Body of pancreas (tissue), 4 donors: Measurements from ENCODE around the gene NPTX1. TPM values are rescaled to one million over a fixed set of nuclear protein-coding genes. Genes with fewer than 3 reads are reported as not detected.
A peak's percentile ranks its signal among the peaks of the same experiment; 100 is the strongest.

Experiments
- ATAC-seq: fragments of 150-250 bp; one replicate; pipeline ENCODE4 v1.9.1; 2016
- DNase-seq, 4 donors: peaks; one replicate each; pipeline ENCODE4 v3.0.0-alpha.2; 2019
- H3K27ac ChIP-seq, 4 donors: fragments of 200-600 bp; sonication (generic); 1 replicate in 3 of 4; 2 replicates in 1 of 4; pipeline versions ENCODE4 v1.5.1 to v1.6.1; 2016 to 2019; ENCODE audit warnings: mild to moderate bottlenecking in 1 of 4, mixed read lengths in 1 of 4, moderate library complexity in 1 of 4
- H3K27me3 ChIP-seq, 2 donors: fragments of 200-600 bp; sonication (generic); one replicate each; pipeline ENCODE4 v1.6.0; 2016; ENCODE audit warnings: mild to moderate bottlenecking in 1 of 2
- H3K36me3 ChIP-seq, 2 donors: fragments of 200-600 bp; sonication (generic); replicated peaks in 1 of 2; 2 replicates each; pipeline ENCODE4 v1.5.1; 2016; ENCODE audit warnings: low read depth in 2 of 2; ENCODE audit not compliant: insufficient read depth in 1 of 2
- H3K4me1 ChIP-seq: fragments of 200-600 bp; sonication (generic); one replicate; pipeline ENCODE4 v1.6.0; 2016
- H3K4me3 ChIP-seq, 2 donors: fragments of 200-600 bp; sonication (generic); 1 replicate in 1 of 2; 2 replicates in 1 of 2; pipeline ENCODE4 v1.5.1; 2016 to 2019
- H3K9me3 ChIP-seq, 3 donors: fragments of 200-600 bp; sonication (generic); 1 replicate in 2 of 3; 2 replicates in 1 of 3; pipeline ENCODE4 v1.5.1; 2016
- CTCF ChIP-seq, 7 experiments: fragments of 450-650 bp in 4 of 7; fragments of 200-600 bp in 3 of 7; sonication (generic) in 3 of 7; IDR thresholded peaks; one replicate each; pipeline ENCODE4 v1.5.1; 2016 to 2019; ENCODE audit warnings: antibody characterized with exemption in 7 of 7
- POLR2A ChIP-seq, 3 donors: fragments of 450-650 bp; IDR thresholded peaks; one replicate each; pipeline ENCODE4 v1.6.1; 2016; ENCODE audit warnings: antibody characterized with exemption in 3 of 3, mild to moderate bottlenecking in 2 of 3
- WGBS, 2 donors: methylation state at CpG; one replicate each; pipeline ENCODE4 v1.1.5; 2017; 5-methylcytosine and 5-hydroxymethylcytosine counted together
- intact Hi-C: fragments of 100-400 bp; cut with DNase I; formaldehyde crosslinking; loops from one replicate; pipeline ENCODE4 v1.15.1; 2023
- total RNA-seq, 2 donors: library from RNA; depleted of rRNA; stranded (reverse); fragments of >200 nt; gene quantifications; one replicate each; pipeline ENCODE4 v1.1.0, GENCODE V29; 2016

Gene NPTX1
- total RNA-seq, 2 donors from 2014 or later = 0.26 TPM; not detected in 1

GRCh38 chr17:80449930-80450576 is 26.4 kb downstream of the NPTX1 start:
- Histone ChIP-seq H3K27me3 (no peaks in the 10 kb centered on the region), H3K27ac (no peak overlapping the region), H3K4me3 (no peak overlapping the region), H3K36me3 (no peaks in the 10 kb centered on the region), H3K4me1 (peaks cover 36% of the 10 kb centered on the region), H3K9me3 (no peaks in the 10 kb centered on the region)
- ATAC-seq (no peak), DNase-seq (no peak)
- intact Hi-C loops = no loop called here
- 66 to 86% methylated on average over 17 to 18 of the region's 18 CpGs for WGBS, 2 donors
- no peak for TF ChIP-seq CTCF (IDR thresholded peaks at IDR 0.05)
- TF ChIP-seq POLR2A (IDR thresholded peaks at IDR 0.05) = no peak

- H3K4me1 ChIP-seq = peaks cover 36% of the 10 kb centered on the region
- no peaks in the 10 kb centered on the region for H3K36me3 ChIP-seq
- ATAC-seq = no peak
- no peaks in the 10 kb centered on the region for H3K9me3 ChIP-seq
- intact Hi-C loops = no loop called here
- H3K27ac ChIP-seq = no peak overlapping the region
- no peak for DNase-seq
- TF ChIP-seq CTCF (IDR thresholded peaks at IDR 0.05) = no peak
- no peak for TF ChIP-seq POLR2A (IDR thresholded peaks at IDR 0.05)
- no peaks in the 10 kb centered on the region for H3K27me3 ChIP-seq
- WGBS, 2 donors = 86 to 92% methylated on average over 14 to 27 of the region's 27 CpGs
- H3K4me3 ChIP-seq = no peak overlapping the region
These were observed 27.0 kb downstream of the NPTX1 start for GRCh38 chr17:80449194-80449929.

GRCh38 chr17:80447790-80448189 is 28.6 kb downstream of the NPTX1 start:
- peaks cover 21% of the 10 kb centered on the region for H3K4me1 ChIP-seq
- intact Hi-C loops = no loop called here
- WGBS, 2 donors = 88% methylated on average over 4 of the region's 4 CpGs; no CpG with 5 or more reads in 1 of the 2 donors
- no peaks in the 10 kb centered on the region for H3K36me3 ChIP-seq
- no peak overlapping the region for H3K4me3 ChIP-seq
- H3K9me3 ChIP-seq = no peaks in the 10 kb centered on the region
- TF ChIP-seq POLR2A (IDR thresholded peaks at IDR 0.05) (no peak), CTCF (IDR thresholded peaks at IDR 0.05) (no peak)
- DNase-seq = no peak
- no peak for ATAC-seq
- H3K27ac ChIP-seq = no peak overlapping the region
- no peaks in the 10 kb centered on the region for H3K27me3 ChIP-seq

GRCh38 chr17:80446645-80447405 is 29.6 kb downstream of the NPTX1 start:
- peak; percentile 59 for ATAC-seq
- H3K36me3 ChIP-seq = no peaks in the 10 kb centered on the region
- intact Hi-C loops = no loop called here
- peak in 3 of 4 donors; percentile 47 to 71 (median 56) for DNase-seq
- no peak overlapping the region for H3K4me3 ChIP-seq
- no peaks in the 10 kb centered on the region for H3K27me3 ChIP-seq
- no peak for TF ChIP-seq POLR2A (IDR thresholded peaks at IDR 0.05)
- TF ChIP-seq CTCF (IDR thresholded peaks at IDR 0.05) = no peak
- peak overlapping the region in 2 of 4 donors; percentile 29 to 49 for H3K27ac ChIP-seq
- 29 to 44% methylated on average over 8 to 12 of the region's 12 CpGs for WGBS, 2 donors
- H3K9me3 ChIP-seq = no peaks in the 10 kb centered on the region
- peaks cover 20% of the 10 kb centered on the region for H3K4me1 ChIP-seq
